RWPE2 (cell line): ENCODE measurements around the gene ANKS3.
A peak's percentile ranks its signal among the peaks of the same experiment; 100 is the strongest.

Experiments
- ATAC-seq: fragments of 200-7000 bp; cut with Tn5 transposase; 3 replicates; pipeline ENCODE4 v1.9.1; 2021; ENCODE audit warnings: low read depth
- DNase-seq: peaks from one replicate; pipeline ENCODE4 v3.0.0-alpha.2; 2020; ENCODE audit warnings: low spot score
- H3K27ac ChIP-seq: fragments of 450-650 bp; 2 replicates; pipeline ENCODE4 v1.5.1; 2017; ENCODE audit warnings: mild to moderate bottlenecking; ENCODE audit not compliant: poor library complexity, severe bottlenecking
- H3K27me3 ChIP-seq: fragments of 250-450 bp; sonication (Bioruptor Pico); 2 replicates; pipeline ENCODE4 v1.5.1; 2021; ENCODE audit warnings: mild to moderate bottlenecking, moderate library complexity; ENCODE audit not compliant: insufficient read depth, poor library complexity, severe bottlenecking
- H3K36me3 ChIP-seq: fragments of 250-450 bp; sonication (Bioruptor Pico); 2 replicates; pipeline ENCODE4 v1.5.1; 2020; ENCODE audit warnings: low read depth, mild to moderate bottlenecking, moderate library complexity
- H3K4me1 ChIP-seq: fragments of 250-450 bp; sonication (Bioruptor Pico); 2 replicates; pipeline ENCODE4 v1.5.1; 2021; ENCODE audit warnings: mild to moderate bottlenecking, moderate library complexity; ENCODE audit not compliant: insufficient read depth, poor library complexity, severe bottlenecking
- H3K4me3 ChIP-seq: fragments of 250-450 bp; sonication (Bioruptor Pico); 2 replicates; pipeline ENCODE4 v1.5.1; 2021; ENCODE audit warnings: mild to moderate bottlenecking, moderate library complexity; ENCODE audit not compliant: severe bottlenecking
- H3K9me3 ChIP-seq: fragments of 250-450 bp; sonication (Bioruptor Pico); 2 replicates; pipeline ENCODE4 v1.5.1; 2021; ENCODE audit warnings: mild to moderate bottlenecking, moderate library complexity; ENCODE audit not compliant: severe bottlenecking
- TF ChIP-seq, protein P1 (sequence below): fragments of 450-650 bp; IDR thresholded peaks from one replicate; pipeline ENCODE4 v1.5.1; 2017; ENCODE audit warnings: mild to moderate bottlenecking, moderate library complexity; ENCODE audit not compliant: poor library complexity, severe bottlenecking

Gene ANKS3

GRCh38 chr16:4749700-4750257, 15.7 kb upstream of the ANKS3 start:
- no peak for ATAC-seq

GRCh38 chr16:4748682-4749411, 14.8 kb upstream of the ANKS3 start:
- Histone ChIP-seq H3K4me1 (no peaks in the 10 kb centered on the region), H3K4me3 (no peak overlapping the region), H3K9me3 (no peaks in the 10 kb centered on the region), H3K27ac (no peak overlapping the region), H3K27me3 (no peaks in the 10 kb centered on the region), H3K36me3 (peaks cover 13% of the 10 kb centered on the region; the same call in 1 of the 2 replicates)
- DNase-seq = no peak
- ATAC-seq = no peak
- TF ChIP-seq, protein P1, sequence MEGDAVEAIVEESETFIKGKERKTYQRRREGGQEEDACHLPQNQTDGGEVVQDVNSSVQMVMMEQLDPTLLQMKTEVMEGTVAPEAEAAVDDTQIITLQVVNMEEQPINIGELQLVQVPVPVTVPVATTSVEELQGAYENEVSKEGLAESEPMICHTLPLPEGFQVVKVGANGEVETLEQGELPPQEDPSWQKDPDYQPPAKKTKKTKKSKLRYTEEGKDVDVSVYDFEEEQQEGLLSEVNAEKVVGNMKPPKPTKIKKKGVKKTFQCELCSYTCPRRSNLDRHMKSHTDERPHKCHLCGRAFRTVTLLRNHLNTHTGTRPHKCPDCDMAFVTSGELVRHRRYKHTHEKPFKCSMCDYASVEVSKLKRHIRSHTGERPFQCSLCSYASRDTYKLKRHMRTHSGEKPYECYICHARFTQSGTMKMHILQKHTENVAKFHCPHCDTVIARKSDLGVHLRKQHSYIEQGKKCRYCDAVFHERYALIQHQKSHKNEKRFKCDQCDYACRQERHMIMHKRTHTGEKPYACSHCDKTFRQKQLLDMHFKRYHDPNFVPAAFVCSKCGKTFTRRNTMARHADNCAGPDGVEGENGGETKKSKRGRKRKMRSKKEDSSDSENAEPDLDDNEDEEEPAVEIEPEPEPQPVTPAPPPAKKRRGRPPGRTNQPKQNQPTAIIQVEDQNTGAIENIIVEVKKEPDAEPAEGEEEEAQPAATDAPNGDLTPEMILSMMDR = no peak

More at GRCh38 chr16:4749700-4750257, 15.7 kb upstream of the ANKS3 start:
- peaks cover 16% of the 10 kb centered on the region for H3K36me3 ChIP-seq
- H3K4me1 ChIP-seq = no peaks in the 10 kb centered on the region
- H3K27me3 ChIP-seq = no peaks in the 10 kb centered on the region
- TF ChIP-seq, protein P1 = no peak
- no peak overlapping the region for H3K27ac ChIP-seq
- no peaks in the 10 kb centered on the region for H3K9me3 ChIP-seq
- DNase-seq = no peak
- H3K4me3 ChIP-seq = no peak overlapping the region

GRCh38 chr16:4747906-4748681, 14.0 kb upstream of the ANKS3 start:
- H3K4me1 ChIP-seq = peaks cover 3% of the 10 kb centered on the region
- H3K9me3 ChIP-seq = no peaks in the 10 kb centered on the region
- no peak overlapping the region for H3K27ac ChIP-seq
- no peak for DNase-seq
- H3K27me3 ChIP-seq = no peaks in the 10 kb centered on the region
- peaks cover 11% of the 10 kb centered on the region; the same call in 1 of the 2 replicates for H3K36me3 ChIP-seq
- TF ChIP-seq, protein P1 = no peak
- no peak for ATAC-seq
- no peak overlapping the region for H3K4me3 ChIP-seq

- Histone ChIP-seq H3K27ac (no peak overlapping the region), H3K27me3 (no peaks in the 10 kb centered on the region), H3K36me3 (peaks cover 1% of the 10 kb centered on the region; the same call in 1 of the 2 replicates), H3K9me3 (no peaks in the 10 kb centered on the region), H3K4me3 (no peak overlapping the region), H3K4me1 (peaks cover 3% of the 10 kb centered on the region)
- peak; percentile 12; the same call in 1 of the 3 replicates for ATAC-seq
- DNase-seq = no peak
- TF ChIP-seq, protein P1 = no peak
These were observed 13.0 kb upstream of the ANKS3 start for GRCh38 chr16:4746991-4747574.
